Thymus (tissue), 11 donors: Measurements from ENCODE around the gene HAUS8. TPM values are rescaled to one million over a fixed set of nuclear protein-coding genes. Genes with fewer than 3 reads are reported as not detected.
A peak's percentile ranks its signal among the peaks of the same experiment; 100 is the strongest.
"Not testable (repeated sequence)": the region's sequence is repeated elsewhere in the genome, so short reads cannot be mapped to it uniquely, and the experiment has no call there.

ENCODE experiments used
- DNase-seq, 9 donors: peaks; one replicate each; pipeline ENCODE4 v3.0.0-alpha.2; 2013; ENCODE audit warnings: low spot score in 9 of 9, low read depth in 6 of 9, missing footprints in 1 of 9
- H3K27ac ChIP-seq, 2 donors: one replicate each; pipeline ENCODE4 v1.5.1; 2013; ENCODE audit warnings: control low read depth in 1 of 2, low read depth in 1 of 2, low read length in 1 of 2, mild to moderate bottlenecking in 1 of 2, moderate library complexity in 1 of 2
- H3K27me3 ChIP-seq, 2 donors: one replicate each; pipeline ENCODE4 v1.5.1; 2013; ENCODE audit warnings: low read length in 1 of 2; ENCODE audit not compliant: control insufficient read depth in 2 of 2, insufficient read depth in 1 of 2
- H3K36me3 ChIP-seq, 2 donors: one replicate each; pipeline ENCODE4 v1.5.1; 2013; ENCODE audit warnings: low read length in 1 of 2, mild to moderate bottlenecking in 1 of 2, moderate library complexity in 1 of 2; ENCODE audit not compliant: control insufficient read depth in 2 of 2, insufficient read depth in 2 of 2
- H3K4me1 ChIP-seq, 2 donors: one replicate each; pipeline ENCODE4 v1.5.1; 2013; ENCODE audit warnings: low read length in 2 of 2; ENCODE audit not compliant: control insufficient read depth in 2 of 2, insufficient read depth in 2 of 2
- H3K4me3 ChIP-seq, 2 donors: one replicate each; pipeline ENCODE4 v1.5.1; 2013; ENCODE audit warnings: low read length in 2 of 2, control low read depth in 1 of 2, mild to moderate bottlenecking in 1 of 2
- H3K9me3 ChIP-seq, 2 donors: one replicate each; pipeline ENCODE4 v1.5.1; 2013; ENCODE audit warnings: low read length in 1 of 2, mild to moderate bottlenecking in 1 of 2; ENCODE audit not compliant: control insufficient read depth in 2 of 2, insufficient read depth in 1 of 2
- WGBS: extraction: QIAGEN DNeasy Blood & Tissue Kit; methylation state at CpG from one replicate; pipeline ENCODE4 v1.1.7; 2013; 5-methylcytosine and 5-hydroxymethylcytosine counted together
- polyA plus RNA-seq: library from polyadenylated mRNA; stranded (reverse); fragments of 200-250 nt; gene quantifications from one replicate; pipeline ENCODE4 v1.2.3, GENCODE V29; 2013
- total RNA-seq: library from RNA; stranded (reverse); fragments of 120-200 nt; gene quantifications from one replicate; pipeline ENCODE4 v1.2.4, GENCODE V29; 2013
- donor health status: healthy.

Gene HAUS8
- total and polyA plus RNA-seq, 2 donors: 12.8 to 19.5 TPM

DNA sequence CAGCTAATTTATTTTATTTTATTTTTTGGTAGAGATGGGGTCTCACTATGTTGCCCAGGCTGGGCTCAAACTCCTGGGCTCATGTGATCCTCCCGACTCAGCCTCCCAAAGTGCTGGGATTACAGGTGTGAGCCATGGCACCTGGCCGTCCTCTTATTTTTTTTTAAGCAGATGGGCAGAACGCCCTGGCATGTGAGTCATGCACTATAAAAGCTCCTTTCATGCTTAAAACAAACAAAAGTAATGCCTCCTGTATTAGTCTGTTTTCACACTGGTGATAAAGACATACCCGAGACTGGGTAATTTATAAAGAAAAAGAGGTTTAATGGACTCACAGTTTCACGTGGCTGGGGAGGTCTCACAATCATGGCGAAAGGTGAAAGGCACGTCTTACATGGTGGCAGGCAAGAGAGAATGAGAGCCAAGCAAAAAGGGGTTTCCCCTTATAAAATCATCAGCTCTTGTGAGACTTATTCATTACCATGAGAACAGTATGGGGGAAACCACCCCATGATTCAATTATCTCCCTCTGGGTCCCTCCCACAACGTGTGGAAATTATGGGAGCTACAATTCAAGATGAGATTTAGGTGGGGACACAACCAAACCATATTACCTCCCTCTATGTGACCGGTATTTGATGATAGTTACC, 60.9 kb downstream of the HAUS8 start:
- not testable (repeated sequence) for H3K27me3 ChIP-seq, H3K36me3 ChIP-seq, H3K4me3 ChIP-seq, H3K27ac ChIP-seq, H3K4me1 ChIP-seq, H3K9me3 ChIP-seq, DNase-seq
- 91% methylated on average over 9 of the region's 9 CpGs for WGBS

DNA sequence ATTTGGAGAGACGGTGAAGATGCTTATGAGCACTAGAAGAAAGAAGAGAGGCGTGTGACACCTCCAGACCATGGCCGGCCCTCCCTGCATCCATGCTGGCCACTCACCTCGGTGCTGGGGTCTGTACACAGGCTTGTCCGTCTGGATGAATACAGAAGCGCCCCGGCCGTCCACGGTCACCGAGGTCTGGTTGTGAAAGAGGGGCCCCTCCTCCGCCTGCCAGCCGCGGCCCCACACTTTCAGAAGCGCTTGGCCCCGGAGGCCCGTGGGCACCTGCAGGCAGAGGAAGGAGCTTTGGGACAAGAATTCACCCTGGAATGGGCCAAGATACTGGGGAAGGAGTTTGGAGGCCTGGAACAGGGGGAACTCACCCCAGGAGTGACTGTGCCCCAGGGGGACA, 63.8 kb downstream of the HAUS8 start:
- Histone ChIP-seq H3K9me3 (no peaks in the 10 kb centered on the region), H3K4me3 (no peak overlapping the region), H3K27me3 (no peaks in the 10 kb centered on the region), H3K4me1 (no peaks in the 10 kb centered on the region), H3K36me3 (no peaks in the 10 kb centered on the region), H3K27ac (no peak overlapping the region)
- WGBS: 92% methylated on average over 16 of the region's 16 CpGs
- no peak for DNase-seq

GRCh38 chr19:17006579-17006978, 68.7 kb downstream of the HAUS8 start:
- DNase-seq: no peak
- H3K4me3 ChIP-seq: no peak overlapping the region
- no peaks in the 10 kb centered on the region for H3K4me1 ChIP-seq
- H3K27ac ChIP-seq: no peak overlapping the region
- H3K27me3 ChIP-seq: peaks cover 0 to 2% of the 10 kb centered on the region in 2 donors
- no peaks in the 10 kb centered on the region for H3K36me3 ChIP-seq
- WGBS: 92% methylated on average over 3 of the region's 3 CpGs
- H3K9me3 ChIP-seq: no peaks in the 10 kb centered on the region

- Histone ChIP-seq H3K4me3 (no peak overlapping the region), H3K4me1 (no peaks in the 10 kb centered on the region), H3K27ac (no peak overlapping the region), H3K36me3 (no peaks in the 10 kb centered on the region), H3K27me3 (peaks cover 0 to 2% of the 10 kb centered on the region in 2 donors), H3K9me3 (no peaks in the 10 kb centered on the region)
- no peak for DNase-seq
- WGBS: 86% methylated on average over 3 of the region's 3 CpGs
These were observed 70.3 kb downstream of the HAUS8 start for GRCh38 chr19:17005000-17005399.

DNA sequence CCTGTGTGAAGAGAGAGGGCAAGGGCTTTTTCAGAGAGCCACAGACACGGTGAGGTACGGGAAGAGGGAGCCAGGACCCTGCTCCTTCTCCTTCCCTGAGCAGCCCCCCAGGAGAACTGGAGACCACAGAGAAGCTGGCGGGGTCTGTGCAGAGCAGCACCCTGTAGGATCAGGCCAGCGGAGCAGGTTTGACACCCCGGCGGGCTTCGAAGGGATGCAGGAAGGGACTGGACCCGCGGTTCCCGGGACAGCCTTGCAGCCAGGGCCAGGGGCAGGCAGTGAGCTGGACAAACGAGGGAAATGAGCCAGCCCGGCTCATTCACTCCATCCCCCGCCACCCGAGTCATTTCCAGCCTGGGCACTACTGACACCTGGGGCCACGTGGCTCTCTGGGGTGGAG, 70.9 kb downstream of the HAUS8 start:
- 92% methylated on average over 15 of the region's 15 CpGs for WGBS
- DNase-seq: no peak

DNA sequence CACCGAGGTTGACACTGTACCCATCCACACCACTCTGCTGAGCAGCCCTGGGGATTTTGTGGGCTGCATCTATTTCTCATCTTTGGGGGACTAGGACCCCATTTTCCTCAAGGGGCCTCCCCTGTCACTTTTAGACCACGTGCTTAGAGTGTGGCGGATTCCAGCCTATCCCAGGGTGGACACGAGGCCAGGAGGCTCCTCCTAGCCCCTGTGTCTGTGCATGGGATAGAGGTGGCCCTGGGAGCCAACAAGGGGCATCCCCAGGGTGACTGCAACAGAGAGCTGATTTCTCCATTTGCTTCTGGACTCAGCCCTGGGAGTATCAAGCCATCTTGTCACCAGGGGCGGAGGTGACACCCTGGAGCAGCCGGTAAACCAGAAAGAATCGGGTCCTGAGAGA, 72.8 kb downstream of the HAUS8 start:
- Histone ChIP-seq H3K4me3 (no peak overlapping the region), H3K9me3 (peaks cover 0 to 6% of the 10 kb centered on the region in 2 donors), H3K27me3 (peaks cover 0 to 2% of the 10 kb centered on the region in 2 donors), H3K36me3 (no peaks in the 10 kb centered on the region), H3K27ac (no peak overlapping the region), H3K4me1 (no peaks in the 10 kb centered on the region)
- DNase-seq: no peak
- WGBS: 79% methylated on average over 7 of the region's 7 CpGs

More for the DNA sequence above, 70.9 kb downstream of the HAUS8 start:
- H3K27ac ChIP-seq: no peak overlapping the region
- H3K36me3 ChIP-seq: no peaks in the 10 kb centered on the region
- H3K4me1 ChIP-seq: no peaks in the 10 kb centered on the region
- peaks cover 0 to 2% of the 10 kb centered on the region in 2 donors for H3K27me3 ChIP-seq
- H3K4me3 ChIP-seq: no peak overlapping the region
- H3K9me3 ChIP-seq: no peaks in the 10 kb centered on the region

DNA sequence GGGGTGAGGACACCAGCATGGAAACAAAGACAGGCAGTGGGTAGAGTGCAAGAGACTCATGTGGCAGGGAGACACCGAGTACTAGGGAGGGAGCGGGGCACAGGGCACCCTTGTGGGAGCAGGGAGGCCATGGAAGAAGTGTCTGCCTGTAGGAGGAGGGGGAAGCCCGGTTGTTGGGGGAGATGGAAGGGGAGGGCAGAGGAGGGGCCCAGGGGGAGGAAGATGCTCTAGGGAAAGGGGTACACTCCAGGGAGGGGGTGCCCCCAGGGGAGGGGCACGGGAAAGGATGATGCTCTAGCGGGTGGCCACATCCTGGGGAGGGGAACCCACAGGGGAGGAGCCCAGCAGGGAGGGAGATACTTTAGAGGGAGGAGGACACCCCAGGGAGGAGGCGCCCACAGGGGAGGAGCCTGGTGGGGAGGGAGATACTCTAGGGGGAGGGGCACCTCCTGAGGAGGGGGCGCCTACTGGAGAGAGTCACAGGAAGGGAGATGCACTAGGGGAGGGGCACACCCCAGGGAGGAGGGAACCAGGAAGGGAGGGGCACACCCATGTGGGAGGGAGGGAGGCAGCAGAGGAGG, 73.6 kb downstream of the HAUS8 start:
- no peaks in the 10 kb centered on the region for H3K36me3 ChIP-seq
- 51% methylated on average over 7 of the region's 7 CpGs for WGBS
- H3K27me3 ChIP-seq: peaks cover 0 to 2% of the 10 kb centered on the region in 2 donors
- H3K9me3 ChIP-seq: peaks cover 0 to 6% of the 10 kb centered on the region in 2 donors
- no peak overlapping the region for H3K27ac ChIP-seq
- H3K4me1 ChIP-seq: no peaks in the 10 kb centered on the region
- peak in 7 of 9 donors; percentile 7 to 50 (median 17) for DNase-seq
- no peak overlapping the region for H3K4me3 ChIP-seq

Other genes starting within 250 kb of the HAUS8 start
- gene SIN3B, start 246.1 kb downstream of the HAUS8 start, total RNA-seq: 6.4 TPM
- gene SIN3B, start 246.1 kb downstream of the HAUS8 start, polyA plus RNA-seq: 32.8 TPM
- 0.19 TPM for gene F2RL3, start 186.5 kb downstream of the HAUS8 start, total RNA-seq
- gene F2RL3, start 186.5 kb downstream of the HAUS8 start, polyA plus RNA-seq: 1.9 TPM
- gene CPAMD8, start 48.6 kb downstream of the HAUS8 start, total RNA-seq: 12.3 TPM
- gene CPAMD8, start 48.6 kb downstream of the HAUS8 start, polyA plus RNA-seq: 17.3 TPM
- 28.2 TPM for gene MYO9B, start 325 bp upstream of the HAUS8 start, total RNA-seq
- gene MYO9B, start 325 bp upstream of the HAUS8 start, polyA plus RNA-seq: 103 TPM
- 21.3 TPM for gene USE1, start 139.9 kb upstream of the HAUS8 start, total RNA-seq
- gene USE1, start 139.9 kb upstream of the HAUS8 start, polyA plus RNA-seq: 52.9 TPM
- gene OCEL1, start 150.8 kb upstream of the HAUS8 start, total RNA-seq: 6.2 TPM
- gene OCEL1, start 150.8 kb upstream of the HAUS8 start, polyA plus RNA-seq: 24.8 TPM
- 9.4 TPM for gene NR2F6, start 170.5 kb upstream of the HAUS8 start, total RNA-seq
- gene NR2F6, start 170.5 kb upstream of the HAUS8 start, polyA plus RNA-seq: 15.0 TPM
- gene USHBP1, start 189.3 kb upstream of the HAUS8 start, total RNA-seq: 0.76 TPM
- 4.4 TPM for gene USHBP1, start 189.3 kb upstream of the HAUS8 start, polyA plus RNA-seq
- 97.0 TPM for gene BABAM1, start 192.0 kb upstream of the HAUS8 start, total RNA-seq
- gene BABAM1, start 192.0 kb upstream of the HAUS8 start, polyA plus RNA-seq: 94.4 TPM
- 1.6 TPM for gene ANKLE1, start 206.4 kb upstream of the HAUS8 start, total RNA-seq
- 0.64 TPM for gene ANKLE1, start 206.4 kb upstream of the HAUS8 start, polyA plus RNA-seq
- 9.7 TPM for gene ABHD8, start 228.0 kb upstream of the HAUS8 start, total RNA-seq
- 10.3 TPM for gene ABHD8, start 228.0 kb upstream of the HAUS8 start, polyA plus RNA-seq
- gene MRPL34, start 230.4 kb upstream of the HAUS8 start, total RNA-seq: 78.3 TPM
- 123 TPM for gene MRPL34, start 230.4 kb upstream of the HAUS8 start, polyA plus RNA-seq
- gene DDA1, start 234.1 kb upstream of the HAUS8 start, total RNA-seq: 23.5 TPM
- 51.7 TPM for gene DDA1, start 234.1 kb upstream of the HAUS8 start, polyA plus RNA-seq